Measurements from ENCODE around the gene EOMES.

- TF ChIP-seq POLR2A (IDR thresholded peaks at IDR 0.05) = no peak
- TF ChIP-seq CTCF (IDR thresholded peaks at IDR 0.05) = no peak
- no peak for TF ChIP-seq EP300 (IDR thresholded peaks at IDR 0.05; ENCODE audit: low read depth)
These were observed 41.4 kb downstream of the EOMES start for GRCh38 chr3:27680517-27681246.
